IMR-90 (cell line): ENCODE results near the gene ETV6. TPM values are rescaled to one million over a fixed set of nuclear protein-coding genes. Genes with fewer than 3 reads are reported as not detected.

Source experiments
- ATAC-seq: fragments of 200-7000 bp; cut with Tn5 transposase; 2 replicates; pipeline ENCODE4 v1.9.1; 2020; ENCODE audit warnings: low read depth, mild to moderate bottlenecking, moderate library complexity
- BruUV-seq: library from RNA; stranded (reverse); fragments of 400-500 nt; replicated peaks from 2 replicates; lab custom pipeline; 2021; lab: Mats Ljungman, UMichigan
- CTCF ChIA-PET: fragments of 300-600 bp; formaldehyde crosslinking; extraction: SDS; loops from one replicate; lab custom pipeline; 2021; ENCODE audit warnings: antibody characterized with exemption; lab: Yijun Ruan, JAX
- POLR2A ChIA-PET: fragments of 300-600 bp; sonication (Branson Sonifier 250); formaldehyde crosslinking; loops from one replicate; lab custom pipeline; 2022; ENCODE audit warnings: antibody characterized with exemption; ENCODE audit not compliant: unreplicated experiment; lab: Charles Lee
- DNase-seq: peaks from one replicate; pipeline ENCODE4 v3.0.0; 2013
- H2AFZ ChIP-seq: replicated peaks from 2 replicates; pipeline ENCODE3; 2013; ENCODE audit warnings: low read length, mild to moderate bottlenecking; ENCODE audit not compliant: poor library complexity
- H2AK5ac ChIP-seq: 2 replicates; pipeline ENCODE4 v1.6.1; 2013; ENCODE audit warnings: low read depth, low read length, inconsistent platforms
- H2AK9ac ChIP-seq: replicated peaks from 2 replicates; pipeline ENCODE3; 2013; ENCODE audit warnings: mild to moderate bottlenecking, low read depth, low read length, moderate library complexity; ENCODE audit not compliant: poor library complexity
- H2BK120ac ChIP-seq: 2 replicates; pipeline ENCODE4 v1.6.1; 2013; ENCODE audit warnings: low read depth, low read length, inconsistent platforms
- H2BK15ac ChIP-seq: 3 replicates; pipeline ENCODE4 v1.6.1; 2013; ENCODE audit warnings: low read depth, low read length, inconsistent platforms
- H2BK20ac ChIP-seq: 2 replicates; pipeline ENCODE4 v1.6.1; 2013; ENCODE audit warnings: low read depth, mild to moderate bottlenecking, inconsistent platforms, low read length, moderate library complexity
- H2BK5ac ChIP-seq: 2 replicates; pipeline ENCODE4 v1.6.1; 2013; ENCODE audit warnings: mild to moderate bottlenecking, low read depth, low read length, inconsistent platforms; ENCODE audit not compliant: poor library complexity, severe bottlenecking
- H3K14ac ChIP-seq: replicated peaks from 2 replicates; pipeline ENCODE4 v1.6.1; 2013; ENCODE audit warnings: low read depth, low read length, inconsistent platforms
- H3K18ac ChIP-seq: 2 replicates; pipeline ENCODE4 v1.6.1; 2013; ENCODE audit warnings: low read depth, low read length, control low read depth
- H3K23ac ChIP-seq: 2 replicates; pipeline ENCODE4 v1.6.1; 2013; ENCODE audit warnings: low read depth, low read length, inconsistent platforms
- H3K27ac ChIP-seq: 2 replicates; pipeline ENCODE4 v1.5.1; 2013; ENCODE audit warnings: mild to moderate bottlenecking, control low read depth, low read length; ENCODE audit not compliant: insufficient read depth
- H3K27me3 ChIP-seq: 2 replicates; pipeline ENCODE4 v1.6.1; 2013; ENCODE audit warnings: low read length; ENCODE audit not compliant: control insufficient read depth, insufficient read depth
- H3K36me3 ChIP-seq: 2 replicates; pipeline ENCODE4 v1.6.1; 2013; ENCODE audit warnings: low read length, mixed read lengths; ENCODE audit not compliant: control insufficient read depth, insufficient read depth
- H3K4ac ChIP-seq: 2 replicates; pipeline ENCODE4 v1.6.1; 2013; ENCODE audit warnings: low read depth, low read length, inconsistent platforms
- H3K4me1 ChIP-seq: 2 replicates; pipeline ENCODE4 v1.6.1; 2013; ENCODE audit warnings: low read length, mixed read lengths; ENCODE audit not compliant: control insufficient read depth, insufficient read depth
- H3K4me2 ChIP-seq: 2 replicates; pipeline ENCODE4 v1.6.1; 2013; ENCODE audit warnings: low read depth, mild to moderate bottlenecking, control low read depth, low read length, moderate library complexity
- H3K4me3 ChIP-seq: 2 replicates; pipeline ENCODE4 v1.5.1; 2013; ENCODE audit warnings: low read depth, mild to moderate bottlenecking, control low read depth, low read length, moderate library complexity; ENCODE audit not compliant: insufficient read depth
- H3K56ac ChIP-seq: 2 replicates; pipeline ENCODE4 v1.6.1; 2013; ENCODE audit warnings: low read length, inconsistent platforms; ENCODE audit not compliant: insufficient read depth; ENCODE audit errors: extremely low read depth
- H3K79me1 ChIP-seq, 2 experiments: 2 replicates each; pipeline ENCODE4 v1.6.1; 2013; ENCODE audit warnings: low read length in 2 of 2, inconsistent platforms in 1 of 2, low read depth in 1 of 2
- H3K9ac ChIP-seq: 2 replicates; pipeline ENCODE4 v1.6.1; 2013; ENCODE audit warnings: low read depth, low read length, control low read depth
- H3K9me1 ChIP-seq: 2 replicates; pipeline ENCODE4 v1.6.1; 2013; ENCODE audit warnings: low read length, inconsistent platforms; ENCODE audit not compliant: insufficient read depth
- H3K9me3 ChIP-seq: 2 replicates; pipeline ENCODE4 v1.6.1; 2013; ENCODE audit warnings: low read length; ENCODE audit not compliant: control insufficient read depth, insufficient read depth
- H4K20me1 ChIP-seq: 2 replicates; pipeline ENCODE4 v1.6.1; 2013; ENCODE audit warnings: low read length, inconsistent platforms; ENCODE audit not compliant: insufficient read depth
- H4K5ac ChIP-seq: 2 replicates; pipeline ENCODE4 v1.6.1; 2013; ENCODE audit warnings: mild to moderate bottlenecking, low read depth, low read length, control low read depth
- H4K8ac ChIP-seq, 2 experiments: 2 replicates each; pipeline ENCODE4 v1.6.1; 2013; ENCODE audit warnings: low read depth in 2 of 2, low read length in 2 of 2, control low read depth in 1 of 2, inconsistent platforms in 1 of 2
- H4K91ac ChIP-seq: 2 replicates; pipeline ENCODE4 v1.6.1; 2013; ENCODE audit warnings: low read depth, low read length, inconsistent platforms; ENCODE audit not compliant: insufficient read depth
- BHLHE40 ChIP-seq: fragments of 150-350 bp; IDR thresholded peaks from 2 replicates; pipeline ENCODE4 v1.6.1; 2016; ENCODE audit warnings: mild to moderate bottlenecking, low read depth, low read length
- CTCF ChIP-seq: conservative IDR thresholded peaks from 2 replicates; pipeline ENCODE4 v1.5.1; 2012; ENCODE audit warnings: mild to moderate bottlenecking, low read depth, low read length, improper control_type of control experiment
- NFE2L2 ChIP-seq: fragments of 150-350 bp; IDR thresholded peaks from 2 replicates; pipeline ENCODE4 v1.6.1; 2016; ENCODE audit warnings: low read depth, mild to moderate bottlenecking, low read length
- WGBS, 2 experiments: methylation state at CpG; one replicate each; pipeline versions ENCODE4 v1.1.5 to v1.1.7; 2013; ENCODE audit warnings: missing lambda C conversion rate in 2 of 2; ENCODE audit not compliant: insufficient read length in 1 of 2; ENCODE audit errors: extremely low coverage in 2 of 2; 5-methylcytosine and 5-hydroxymethylcytosine counted together
- dilution Hi-C: fragments of 300-500 bp; cut with HindIII; formaldehyde crosslinking; loops from one replicate; pipeline ENCODE4 v1.14.3; 2018; ENCODE audit warnings: low sequenced_read_pairs; ENCODE audit not compliant: unreplicated experiment
- in situ Hi-C: fragments of 300-500 bp; cut with MboI; formaldehyde crosslinking; loops from 3 replicates; pipeline ENCODE4 v1.14.3; 2019; ENCODE audit warnings: low sequenced_read_pairs, inconsistent platforms, mixed read lengths
- intact Hi-C: fragments of 100-400 bp; cut with micrococcal nuclease; formaldehyde crosslinking; loops from 2 replicates; pipeline ENCODE4 v1.10.0; 2022
- polyA plus RNA-seq, 3 experiments: library from polyadenylated mRNA; depleted of rRNA; stranded (reverse); fragments of >200 nt; gene quantifications; 2 replicates each; pipeline ENCODE4 v1.2.3, GENCODE V29; 2012; ENCODE audit warnings: low replicate concordance in 1 of 3
- total RNA-seq: library from RNA; depleted of rRNA; stranded (reverse); fragments of >200 nt; gene quantifications from 2 replicates; pipeline ENCODE4 v1.2.3, GENCODE V29; 2012

Gene ETV6
- total and polyA plus RNA-seq, 2 of the 4 experiments (the other 2 are of a cell fraction), result 8.4 to 9.9 TPM

DNA sequence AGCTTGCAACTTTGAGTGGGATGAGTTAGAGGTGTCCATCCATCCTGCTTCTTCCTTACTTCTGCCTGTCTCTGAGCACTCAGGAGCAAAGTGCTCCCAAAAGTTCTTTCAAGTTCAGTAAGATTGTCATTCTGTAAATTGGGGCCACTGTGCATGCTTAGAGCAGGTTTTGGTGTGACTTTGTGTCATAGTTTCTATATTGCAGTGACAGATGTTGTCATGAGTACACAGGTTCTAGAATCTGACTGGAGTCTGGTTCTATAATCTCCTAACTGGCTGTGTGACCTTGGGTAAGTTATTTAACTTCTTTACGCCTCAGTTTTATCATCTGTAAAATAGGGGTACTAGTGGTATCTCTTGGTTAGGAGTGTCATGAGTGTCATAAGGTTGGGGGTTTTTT lies 218.6 kb downstream of the ETV6 start:
- ChIA-PET POLR2A (no interaction called here), CTCF (no interaction called here)
- intact Hi-C loops (no loop called here), dilution Hi-C loops (no loop called here), in situ Hi-C loops (no loop called here)
- Histone ChIP-seq H3K18ac (no peak overlapping the region), H3K23ac (no peak overlapping the region), H3K9me1 (peaks cover 7% of the 10 kb centered on the region), H3K9ac (no peak overlapping the region), H2AFZ (no peak overlapping the region), H3K4me1 (peaks cover 3% of the 10 kb centered on the region; the same call in 1 of the 2 replicates), H2AK5ac (no peak overlapping the region), H3K4me2 (no peak overlapping the region), H3K27me3 (no peaks in the 10 kb centered on the region), H3K9me3 (peaks cover 3% of the 10 kb centered on the region; the same call in 1 of the 2 replicates), H2BK15ac (no peak overlapping the region), H3K79me1 (peaks cover 13 to 42% of the 10 kb centered on the region in 2 experiments), H4K91ac (no peak overlapping the region), H4K8ac (no peak overlapping the region), H3K14ac (no peak overlapping the region), H3K4me3 (no peak overlapping the region), H2BK5ac (no peak overlapping the region), H3K56ac (no peak overlapping the region), H2BK20ac (no peak overlapping the region), H2AK9ac (no peak overlapping the region), H2BK120ac (no peak overlapping the region), H3K36me3 (peaks cover 33% of the 10 kb centered on the region), H4K5ac (no peak overlapping the region), H3K4ac (no peak overlapping the region), H3K27ac (no peak overlapping the region), H4K20me1 (no peaks in the 10 kb centered on the region; the same call in 1 of the 2 replicates)
- DNase-seq (no peak), ATAC-seq (no peak)
- TF ChIP-seq BHLHE40, result no peak
- TF ChIP-seq NFE2L2, result no peak
- no peak for TF ChIP-seq CTCF
- no CpG with 5 or more reads among the region's 1 CpG for WGBS, 2 experiments
- no TSS peak for BruUV-seq
